Upper lobe of left lung (tissue), 4 donors: ENCODE measurements around the gene SGSH.

Experiments
- CTCF ChIP-seq, 6 experiments: fragments of 450-650 bp in 4 of 6; fragments of 200-600 bp in 2 of 6; sonication (generic) in 2 of 6; IDR thresholded peaks; one replicate each; pipeline ENCODE4 v1.5.1; 2016 to 2019; ENCODE audit warnings: antibody characterized with exemption in 6 of 6
- POLR2A ChIP-seq, 4 donors: fragments of 450-650 bp; IDR thresholded peaks; one replicate each; pipeline ENCODE4 v1.5.1; 2016 to 2017; ENCODE audit warnings: antibody characterized with exemption in 4 of 4, mild to moderate bottlenecking in 2 of 4

- TF ChIP-seq CTCF (IDR thresholded peaks at IDR 0.05) (no peak), POLR2A (IDR thresholded peaks at IDR 0.05) (no peak)
Observed at GRCh38 chr17:80195141-80195540, 25.0 kb downstream of the SGSH start.
